A549 treated with Hydrocortisone at 1 μM for 4 hours (cell line): ENCODE data around the gene TLR7. TPM values are rescaled to one million over a fixed set of nuclear protein-coding genes. Genes with fewer than 3 reads are reported as not detected.

ENCODE experiments used
- total RNA-seq: library from RNA; stranded (reverse); fragments of 200-300 nt; extraction: Qiagen RNA extraction; gene quantifications from 5 replicates; pipeline ENCODE4 v1.2.3, GENCODE V29; 2022

Gene TLR7
- total RNA-seq: not detected in 5 replicates

DNA sequence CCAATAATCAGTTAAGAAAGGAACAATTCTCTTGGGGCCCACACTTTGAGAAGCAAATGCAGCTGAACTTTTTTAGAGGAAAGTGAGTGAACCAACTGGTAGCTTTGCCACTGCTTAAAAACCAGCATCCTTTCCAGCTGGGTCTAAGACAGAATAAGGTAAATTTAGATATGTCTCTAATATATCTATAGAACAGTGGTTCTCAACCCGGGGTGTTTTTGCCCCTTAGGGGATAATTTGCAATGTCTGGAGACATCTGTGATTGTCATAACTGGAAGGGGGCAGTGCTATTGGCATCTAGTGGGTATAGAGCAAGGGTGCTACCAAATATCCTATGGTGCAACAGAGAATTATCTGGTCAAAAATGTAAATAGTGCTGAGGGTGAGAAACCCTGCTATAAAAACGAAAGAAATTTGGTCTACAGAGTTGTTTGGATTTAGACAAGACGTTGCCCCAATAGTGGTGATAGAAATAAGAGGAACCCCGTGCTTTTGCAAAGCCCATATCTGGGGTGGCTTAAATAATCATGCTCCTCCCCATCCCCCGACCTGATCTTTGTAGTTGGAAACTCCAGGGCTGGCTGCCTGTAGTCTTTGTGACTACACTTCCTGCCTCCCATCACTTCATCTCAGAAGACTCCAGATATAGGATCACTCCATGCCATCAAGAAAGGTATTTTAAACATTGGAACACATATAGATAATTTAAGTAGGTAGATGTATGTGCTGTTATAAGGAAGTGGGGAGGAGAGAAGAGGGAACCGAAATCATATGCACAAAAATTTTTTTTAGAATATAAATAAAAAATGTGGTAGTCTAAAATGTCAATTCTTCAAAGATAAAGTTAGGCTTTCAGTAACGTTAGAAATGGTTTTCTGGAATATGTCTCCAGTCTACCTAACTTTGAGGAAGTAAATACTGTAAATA lies at the start of gene TLR7:
Gene TLR7, plus strand, starts transcription at position 622 of the 927 bp plus-strand sequence. CDS start 507 bp downstream, outside the sequence.

DNA sequence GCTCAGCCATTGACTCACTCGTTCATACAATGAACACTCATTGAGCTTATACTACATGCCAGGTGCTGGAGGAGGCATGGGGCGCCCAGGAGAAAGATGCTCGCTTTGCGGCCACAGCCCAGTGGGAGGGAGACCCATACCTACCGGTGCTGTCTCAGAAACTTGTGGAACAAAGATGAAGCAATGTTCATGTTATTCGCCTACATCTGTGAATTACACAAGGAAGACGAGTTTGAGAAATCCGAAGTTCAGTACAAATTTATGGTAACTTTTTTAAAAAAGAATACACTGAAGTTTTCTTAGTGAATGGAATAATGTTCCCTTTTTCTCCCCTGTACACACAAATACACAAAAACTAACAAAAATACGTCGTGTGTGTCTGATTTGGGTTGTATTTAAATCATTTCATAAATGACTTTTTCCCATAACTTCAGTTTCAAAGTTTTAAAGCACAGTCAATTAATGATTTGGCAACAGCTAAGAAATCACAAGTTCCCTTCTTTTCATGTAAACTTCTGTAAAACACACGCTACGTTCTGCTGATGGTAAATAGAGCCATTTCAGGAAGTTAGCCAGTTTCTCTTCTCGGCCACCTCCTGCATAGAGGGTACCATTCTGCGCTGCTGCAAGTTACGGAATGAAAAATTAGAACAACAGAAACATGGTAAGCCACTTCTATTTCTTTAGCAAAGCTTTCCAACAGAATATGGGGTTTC lies 39.3 kb downstream of the TLR7 start, which contains the start of gene TLR8:
Gene TLR8, plus strand, starts transcription at position 575 of the 716 bp plus-strand sequence. Its CDS starts 87 bp downstream, at position 662.

Other genes starting within 250 kb of the TLR7 start
- gene PRPS2, start 75.7 kb upstream of the TLR7 start, total RNA-seq: 33.2 to 44.0 TPM (median 40.7 TPM) in 5 replicates
- gene TLR8, start 39.5 kb downstream of the TLR7 start, total RNA-seq: not detected in 5 replicates
- 5,267 to 6,874 TPM (median 6,011 TPM) in 5 replicates for gene TMSB4X, start 108.0 kb downstream of the TLR7 start, total RNA-seq
- 0.03 to 0.23 TPM in 2 of 5 replicates, not detected in the others for gene FAM9C, start 177.5 kb downstream of the TLR7 start, total RNA-seq